Karpas-422 (cell line): Measurements from ENCODE around the gene RAB41. TPM values are rescaled to one million over a fixed set of nuclear protein-coding genes. Genes with fewer than 3 reads are reported as not detected.
"Not testable (repeated sequence)": the region's sequence is repeated elsewhere in the genome, so short reads cannot be mapped to it uniquely, and the experiment has no call there.

Experiments
- DNase-seq: peaks from one replicate; pipeline ENCODE4 v3.0.0-alpha.2; 2015
- H2AFZ ChIP-seq: fragments of 200-600 bp; sonication (generic); 2 replicates; pipeline ENCODE4 v1.6.1; 2014; ENCODE audit warnings: antibody characterized with exemption, low read length, mixed read lengths
- H3K27ac ChIP-seq: fragments of 200-600 bp; sonication (generic); 2 replicates; pipeline ENCODE4 v1.5.1; 2014; ENCODE audit warnings: mild to moderate bottlenecking, low read length, moderate library complexity
- H3K27me3 ChIP-seq: fragments of 200-600 bp; sonication (generic); 2 replicates; pipeline ENCODE4 v1.6.1; 2014; ENCODE audit warnings: low read length, mixed read lengths
- H3K36me3 ChIP-seq: fragments of 200-600 bp; sonication (generic); 2 replicates; pipeline ENCODE4 v1.6.1; 2014; ENCODE audit warnings: low read length, mixed read lengths; ENCODE audit not compliant: insufficient read depth
- H3K4me1 ChIP-seq: fragments of 200-600 bp; sonication (generic); 2 replicates; pipeline ENCODE4 v1.6.1; 2014; ENCODE audit warnings: mild to moderate bottlenecking, low read length, mixed read lengths
- H3K4me2 ChIP-seq: fragments of 200-600 bp; sonication (generic); 2 replicates; pipeline ENCODE4 v1.6.1; 2014; ENCODE audit warnings: low read length, low read depth, mild to moderate bottlenecking; ENCODE audit not compliant: poor library complexity, severe bottlenecking
- H3K4me3 ChIP-seq: fragments of 200-600 bp; sonication (generic); 2 replicates; pipeline ENCODE4 v1.5.1; 2014; ENCODE audit warnings: mild to moderate bottlenecking, antibody characterized with exemption, low read length, mixed read lengths
- H3K79me2 ChIP-seq: fragments of 200-600 bp; sonication (generic); 2 replicates; pipeline ENCODE4 v1.6.1; 2014; ENCODE audit warnings: mild to moderate bottlenecking, low read length, mixed read lengths
- H3K9ac ChIP-seq: fragments of 200-600 bp; sonication (generic); 2 replicates; pipeline ENCODE4 v1.6.0; 2014; ENCODE audit warnings: low read length
- H3K9me2 ChIP-seq: fragments of 200-600 bp; sonication (generic), shearing (Covaris generic); replicated peaks from 2 replicates; pipeline ENCODE4 v1.6.0; 2014; ENCODE audit warnings: mild to moderate bottlenecking, low read length, moderate library complexity; ENCODE audit not compliant: insufficient read depth
- H3K9me3 ChIP-seq: fragments of 300-700, 200-600 bp; sonication (generic); 2 replicates; pipeline ENCODE4 v1.6.1; 2014; ENCODE audit warnings: low read length, mixed read lengths
- H4K20me1 ChIP-seq: fragments of 200-600 bp; sonication (generic); 2 replicates; pipeline ENCODE4 v1.6.1; 2014; ENCODE audit warnings: mild to moderate bottlenecking, antibody characterized with exemption, low read length, low read depth; ENCODE audit not compliant: insufficient read depth
- total RNA-seq: library from RNA; depleted of rRNA; stranded (reverse); fragments of >200 nt; shearing (Covaris generic); gene quantifications from 2 replicates; pipeline ENCODE4 v1.2.3, GENCODE V29; 2014; ENCODE audit warnings: low replicate concordance; rRNA removed

RAB41 gene
- total RNA-seq: not detected in 2 replicates

DNA sequence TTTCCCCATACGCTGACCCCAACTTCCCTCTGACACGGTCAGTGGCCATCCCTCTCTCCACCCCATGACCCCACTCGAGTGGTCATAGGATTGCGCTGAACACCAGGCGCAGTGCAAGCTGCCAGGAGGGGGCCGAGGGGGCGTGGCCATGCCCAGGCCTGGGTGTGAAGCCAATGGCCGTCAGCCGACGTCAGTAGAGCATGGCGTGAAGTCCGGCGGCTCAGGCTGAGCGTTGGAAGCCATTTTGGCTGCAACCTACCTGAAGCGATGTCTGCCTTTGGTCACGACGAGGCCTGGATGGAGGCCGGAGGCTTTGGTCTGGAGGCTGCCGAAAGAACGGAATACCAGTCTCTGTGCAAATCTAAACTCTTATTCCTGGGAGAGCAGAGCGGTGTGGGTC, at the start of gene RAB41:
Gene RAB41 (plus strand): TSS at position 222 of the 400 bp plus-strand sequence. CDS start 46 bp downstream, at position 268.
- Histone ChIP-seq H3K9ac (no peak within 1 kb of the TSS), H3K9me2 (no peaks in the 10 kb centered on the region), H3K9me3 (no peaks in the 10 kb centered on the region), H3K79me2 (no peaks in the 10 kb centered on the region), H4K20me1 (no peaks in the 10 kb centered on the region), H3K27me3 (no peaks in the 10 kb centered on the region), H3K27ac (no peak within 1 kb of the TSS), H3K36me3 (peaks cover 5% of the 10 kb centered on the region; the same call in 1 of the 2 replicates), H2AFZ (no peak within 1 kb of the TSS), H3K4me2 (no peak within 1 kb of the TSS), H3K4me3 (no peak within 1 kb of the TSS), H3K4me1 (no peaks in the 10 kb centered on the region)
- no peak for DNase-seq

DNA sequence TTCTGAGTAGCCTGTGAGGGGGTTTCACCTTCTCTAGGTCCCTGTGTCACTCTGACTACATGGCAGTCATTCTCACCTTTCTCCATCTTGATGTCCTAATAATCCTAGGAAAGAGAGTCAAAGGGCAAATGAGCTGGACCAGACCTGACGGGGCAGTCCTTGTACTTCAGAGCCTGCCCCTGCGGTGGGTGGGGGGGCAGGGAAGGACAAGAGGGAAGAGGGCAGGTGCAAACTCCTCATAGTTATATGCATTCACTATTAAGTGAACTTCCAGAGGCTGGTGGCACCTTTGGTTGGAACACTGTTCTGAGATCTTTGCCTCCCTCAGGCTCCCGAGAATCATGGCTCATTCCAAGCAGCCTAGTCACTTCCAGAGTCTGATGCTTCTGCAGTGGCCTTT, 47.6 kb upstream of the RAB41 start, which contains the start of gene AWAT1:
Gene AWAT1 (plus strand): TSS at position 301 of the 400 bp plus-strand sequence. CDS start 41 bp downstream, at position 342.
- H4K20me1 ChIP-seq: no peaks in the 10 kb centered on the region
- H3K4me3 ChIP-seq: no peak within 1 kb of the TSS
- no peaks in the 10 kb centered on the region for H3K27me3 ChIP-seq
- no peak within 1 kb of the TSS for H2AFZ ChIP-seq
- H3K4me2 ChIP-seq: no peak within 1 kb of the TSS
- DNase-seq: no peak
- no peaks in the 10 kb centered on the region for H3K36me3 ChIP-seq
- no peaks in the 10 kb centered on the region for H3K9me3 ChIP-seq
- H3K9ac ChIP-seq: no peak within 1 kb of the TSS
- H3K27ac ChIP-seq: no peak within 1 kb of the TSS
- no peaks in the 10 kb centered on the region for H3K9me2 ChIP-seq
- no peaks in the 10 kb centered on the region for H3K79me2 ChIP-seq
- H3K4me1 ChIP-seq: no peaks in the 10 kb centered on the region

- no peaks in the 10 kb centered on the region for H3K4me1 ChIP-seq
- no peak overlapping the region for H2AFZ ChIP-seq
- no peaks in the 10 kb centered on the region for H3K9me3 ChIP-seq
- no peaks in the 10 kb centered on the region for H4K20me1 ChIP-seq
- no peak overlapping the region for H3K27ac ChIP-seq
- no peaks in the 10 kb centered on the region for H3K79me2 ChIP-seq
- H3K36me3 ChIP-seq: no peaks in the 10 kb centered on the region
- H3K27me3 ChIP-seq: no peaks in the 10 kb centered on the region
- no peaks in the 10 kb centered on the region for H3K9me2 ChIP-seq
- no peak for DNase-seq
- no peak overlapping the region for H3K4me3 ChIP-seq
- no peak overlapping the region for H3K9ac ChIP-seq
- H3K4me2 ChIP-seq: no peak overlapping the region
Observed at GRCh38 chrX:70240751-70241150, 41.2 kb upstream of the RAB41 start.

DNA sequence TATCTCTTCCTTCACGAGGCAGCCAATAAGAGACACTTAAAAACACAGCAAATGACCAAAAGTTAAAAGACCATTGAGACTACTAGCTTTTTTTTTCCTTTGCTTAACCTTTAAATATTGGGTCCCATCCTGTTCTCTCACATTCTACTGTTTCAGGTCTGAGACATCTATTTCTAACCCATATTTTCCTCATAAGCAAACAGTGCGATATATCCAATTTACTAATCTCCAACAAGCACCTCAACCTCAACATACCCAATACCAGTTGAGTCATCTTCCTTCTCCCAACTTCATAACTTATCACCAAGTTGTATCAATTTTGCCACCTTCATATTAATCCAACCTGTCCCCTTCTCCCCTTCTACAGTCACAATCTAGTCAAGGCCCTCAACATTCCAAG, 40.5 kb upstream of the RAB41 start:
- Histone ChIP-seq H3K9me2 (no peaks in the 10 kb centered on the region), H3K36me3 (no peaks in the 10 kb centered on the region), H3K27ac (no peak overlapping the region), H3K9me3 (no peaks in the 10 kb centered on the region), H3K4me2 (no peak overlapping the region), H3K27me3 (no peaks in the 10 kb centered on the region), H3K79me2 (no peaks in the 10 kb centered on the region), H3K4me3 (no peak overlapping the region), H2AFZ (no peak overlapping the region), H4K20me1 (no peaks in the 10 kb centered on the region), H3K9ac (no peak overlapping the region), H3K4me1 (no peaks in the 10 kb centered on the region)
- DNase-seq: no peak

DNA sequence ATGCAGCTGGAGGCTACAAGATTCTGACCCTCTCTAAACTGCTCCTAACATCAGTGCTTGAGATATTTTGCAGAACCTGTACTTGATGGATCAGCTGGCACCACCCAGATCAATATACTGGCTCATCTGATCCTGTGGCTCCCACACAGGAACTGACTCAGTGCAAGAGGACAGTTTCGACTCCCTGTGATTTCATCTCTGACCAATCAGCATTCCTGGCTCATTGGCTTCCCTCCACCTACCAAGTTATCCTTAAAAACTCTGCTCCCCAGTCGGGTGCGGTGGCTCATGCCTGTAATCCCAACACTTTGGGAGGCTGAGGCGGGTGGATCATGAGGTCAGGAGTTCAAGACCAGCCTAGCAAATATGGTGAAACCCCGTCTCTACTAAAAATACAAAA, 38.4 kb upstream of the RAB41 start:
- not testable (repeated sequence) for H3K27ac ChIP-seq, H3K4me1 ChIP-seq, H3K9ac ChIP-seq, H3K36me3 ChIP-seq, H3K9me2 ChIP-seq, DNase-seq, H3K4me3 ChIP-seq, H3K4me2 ChIP-seq, H3K9me3 ChIP-seq, H2AFZ ChIP-seq, H3K79me2 ChIP-seq, H3K27me3 ChIP-seq, H4K20me1 ChIP-seq

DNA sequence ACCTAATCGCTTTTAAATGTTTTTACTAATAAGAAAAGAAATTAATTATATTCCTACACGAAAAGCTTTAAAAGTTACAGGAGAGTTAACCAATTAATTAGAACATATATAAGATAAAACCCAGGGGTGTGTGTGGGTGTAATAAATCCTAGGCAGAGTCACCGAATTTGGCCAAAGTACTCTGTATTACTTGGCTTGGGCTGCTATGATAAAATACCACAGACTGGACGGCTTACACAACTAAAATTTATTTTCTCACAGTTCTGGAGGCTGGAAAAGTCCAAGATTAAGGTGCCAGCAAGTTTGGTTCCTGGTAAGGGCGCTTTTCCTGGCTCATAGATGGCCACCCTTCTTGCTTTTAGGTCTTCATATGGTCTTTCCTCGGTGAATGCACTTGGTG, 37.1 kb upstream of the RAB41 start:
- Histone ChIP-seq H3K9ac (no peak overlapping the region), H3K9me2 (no peaks in the 10 kb centered on the region), H3K9me3 (no peaks in the 10 kb centered on the region), H3K4me1 (no peaks in the 10 kb centered on the region), H3K79me2 (no peaks in the 10 kb centered on the region), H3K36me3 (no peaks in the 10 kb centered on the region), H4K20me1 (no peaks in the 10 kb centered on the region), H3K4me2 (no peak overlapping the region), H3K27me3 (no peaks in the 10 kb centered on the region), H3K27ac (no peak overlapping the region), H2AFZ (no peak overlapping the region), H3K4me3 (no peak overlapping the region)
- no peak for DNase-seq

DNA sequence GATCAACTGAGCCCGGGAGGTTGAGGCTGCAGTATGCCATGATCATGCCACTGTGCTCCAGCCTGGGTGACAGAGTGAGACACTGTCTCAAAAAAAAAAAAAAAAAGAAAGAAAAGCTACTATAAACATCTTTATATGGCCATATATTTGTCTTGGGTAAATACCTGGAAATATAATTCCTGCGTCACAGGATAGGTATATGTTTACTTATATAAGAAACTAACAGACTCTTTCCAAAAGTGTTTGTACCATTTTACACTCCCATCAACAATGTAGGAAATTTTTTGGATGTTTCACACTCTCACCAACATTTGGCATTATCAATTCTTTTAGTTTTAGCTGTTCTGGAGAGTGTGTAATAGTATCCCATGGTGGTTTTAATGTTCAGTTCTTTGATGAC, 34.7 kb upstream of the RAB41 start:
- Histone ChIP-seq H4K20me1 (no peaks in the 10 kb centered on the region), H2AFZ (no peak overlapping the region), H3K27ac (no peak overlapping the region), H3K4me2 (no peak overlapping the region), H3K4me1 (no peaks in the 10 kb centered on the region), H3K79me2 (no peaks in the 10 kb centered on the region), H3K9me3 (no peaks in the 10 kb centered on the region), H3K4me3 (no peak overlapping the region), H3K9me2 (no peaks in the 10 kb centered on the region), H3K36me3 (no peaks in the 10 kb centered on the region), H3K27me3 (no peaks in the 10 kb centered on the region), H3K9ac (no peak overlapping the region)
- no peak for DNase-seq

GRCh38 chrX:70252491-70252890, 29.5 kb upstream of the RAB41 start:
- Histone ChIP-seq H4K20me1 (no peaks in the 10 kb centered on the region), H3K79me2 (no peaks in the 10 kb centered on the region), H3K4me3 (no peak overlapping the region), H2AFZ (no peak overlapping the region), H3K9me2 (no peaks in the 10 kb centered on the region), H3K27me3 (no peaks in the 10 kb centered on the region), H3K4me2 (no peak overlapping the region), H3K4me1 (no peaks in the 10 kb centered on the region), H3K27ac (no peak overlapping the region), H3K9me3 (no peaks in the 10 kb centered on the region), H3K9ac (no peak overlapping the region), H3K36me3 (no peaks in the 10 kb centered on the region)
- DNase-seq: no peak
